Suprapubic skin (tissue), 3 donors: ENCODE measurements around the gene USH1C.

Experiments
- CTCF ChIP-seq, 2 donors: fragments of 200-600 bp in 1 of 2; fragments of 450-650 bp in 1 of 2; sonication (generic) in 1 of 2; IDR thresholded peaks; one replicate each; pipeline ENCODE4 v1.5.1; 2016 to 2019; ENCODE audit warnings: antibody characterized with exemption in 2 of 2, mild to moderate bottlenecking in 1 of 2, moderate library complexity in 1 of 2
- EP300 ChIP-seq: sonication (generic); formaldehyde crosslinking; IDR thresholded peaks from one replicate; pipeline ENCODE4 v1.6.1; 2017; ENCODE audit warnings: antibody characterized with exemption
- POLR2A ChIP-seq, 2 donors: fragments of 450-650 bp; IDR thresholded peaks; one replicate each; pipeline ENCODE4 v1.6.1; 2017; ENCODE audit warnings: antibody characterized with exemption in 2 of 2, mild to moderate bottlenecking in 2 of 2, moderate library complexity in 2 of 2

- TF ChIP-seq POLR2A (IDR thresholded peaks at IDR 0.05) (no peak), CTCF (IDR thresholded peaks at IDR 0.05) (no peak), EP300 (no peak)
These were observed 35.9 kb downstream of the USH1C start for GRCh38 chr11:17508306-17508705.
